Ramos (cell line): Measurements from ENCODE around the gene KLHDC7A.

Source experiments
- in situ Hi-C: fragments of 300-500 bp; cut with MboI; formaldehyde crosslinking; loops from one replicate; pipeline ENCODE4 v1.14.3; 2022; ENCODE audit warnings: low sequenced_read_pairs; ENCODE audit not compliant: unreplicated experiment

Gene KLHDC7A

GRCh38 chr1:18470671-18471355, 9.9 kb upstream of the KLHDC7A start:
- in situ Hi-C loops = no loop called here

- in situ Hi-C loops = no loop called here
Measured at GRCh38 chr1:18473195-18473815, 7.4 kb upstream of the KLHDC7A start.

- in situ Hi-C loops = no loop called here
Measured at GRCh38 chr1:18474559-18475175, 6.1 kb upstream of the KLHDC7A start.

GRCh38 chr1:18475234-18475905, 5.4 kb upstream of the KLHDC7A start:
- in situ Hi-C loops = no loop called here

- in situ Hi-C loops = no loop called here
Measured at GRCh38 chr1:18479454-18479853, 1.3 kb upstream of the KLHDC7A start.

- in situ Hi-C loops = no loop called here
Measured at GRCh38 chr1:18481190-18481920, 625 bp downstream of the KLHDC7A start.

- in situ Hi-C loops = no loop called here
Measured at GRCh38 chr1:18481921-18482701, 1.4 kb downstream of the KLHDC7A start.

- in situ Hi-C loops = no loop called here
Measured at GRCh38 chr1:18482721-18483425, 2.1 kb downstream of the KLHDC7A start.

GRCh38 chr1:18484276-18484675, 3.5 kb downstream of the KLHDC7A start:
- in situ Hi-C loops = no loop called here

- in situ Hi-C loops = no loop called here
Measured at GRCh38 chr1:18484721-18485120, 4.0 kb downstream of the KLHDC7A start.

GRCh38 chr1:18485227-18485626, 4.5 kb downstream of the KLHDC7A start:
- in situ Hi-C loops = no loop called here

- in situ Hi-C loops = no loop called here
Measured at GRCh38 chr1:18486195-18486594, 5.5 kb downstream of the KLHDC7A start.

GRCh38 chr1:18489417-18490143, 8.8 kb downstream of the KLHDC7A start:
- in situ Hi-C loops = no loop called here

GRCh38 chr1:18491168-18491567, 10.4 kb downstream of the KLHDC7A start:
- in situ Hi-C loops = no loop called here

GRCh38 chr1:18494304-18494703, 13.6 kb downstream of the KLHDC7A start:
- in situ Hi-C loops = no loop called here

- in situ Hi-C loops = no loop called here
Measured at GRCh38 chr1:18495635-18496034, 14.9 kb downstream of the KLHDC7A start.

- in situ Hi-C loops = no loop called here
Measured at GRCh38 chr1:18496056-18496455, 15.3 kb downstream of the KLHDC7A start.

- in situ Hi-C loops = no loop called here
Measured at GRCh38 chr1:18496497-18497235, 15.9 kb downstream of the KLHDC7A start.
